Measurements from ENCODE around the gene NSD1.

NSD1 gene

GRCh38 chr5:177185993-177186392, 52.4 kb downstream of the NSD1 start:
- H3K9me3 ChIP-seq (ENCODE audit: control insufficient read depth, low read length): no peaks in the 10 kb centered on the region
- peaks cover 14% of the 10 kb centered on the region for H3K4me1 ChIP-seq (ENCODE audit: control insufficient read depth, insufficient read depth, low read length)
- peaks cover 10% of the 10 kb centered on the region for H3K36me3 ChIP-seq (ENCODE audit: control insufficient read depth, insufficient read depth, low read length, severe bottlenecking)
- H3K27me3 ChIP-seq (replicated peaks; ENCODE audit: control insufficient read depth, insufficient read depth, low read length): no peaks in the 10 kb centered on the region
- no peak overlapping the region for H3K9ac ChIP-seq (ENCODE audit: low read length)
- no peak overlapping the region for H3K4me3 ChIP-seq (ENCODE audit: low read length)
- DNase-seq (ENCODE audit: low read depth): no peak

- no peak for DNase-seq (ENCODE audit: low read depth)
- Histone ChIP-seq H3K4me3 (ENCODE audit: low read length) (no peak overlapping the region), H3K36me3 (ENCODE audit: control insufficient read depth, insufficient read depth, low read length, severe bottlenecking) (peaks cover 8% of the 10 kb centered on the region), H3K9me3 (ENCODE audit: control insufficient read depth, low read length) (no peaks in the 10 kb centered on the region), H3K4me1 (ENCODE audit: control insufficient read depth, insufficient read depth, low read length) (peaks cover 14% of the 10 kb centered on the region), H3K9ac (ENCODE audit: low read length) (no peak overlapping the region), H3K27me3 (replicated peaks; ENCODE audit: control insufficient read depth, insufficient read depth, low read length) (no peaks in the 10 kb centered on the region)
Observed at GRCh38 chr5:177186645-177187044, 53.1 kb downstream of the NSD1 start.

- no peak for DNase-seq (ENCODE audit: low read depth)
- no peaks in the 10 kb centered on the region for H3K27me3 ChIP-seq (replicated peaks; ENCODE audit: control insufficient read depth, insufficient read depth, low read length)
Observed at GRCh38 chr5:177188775-177189174, 55.2 kb downstream of the NSD1 start.

GRCh38 chr5:177189416-177189815, 55.8 kb downstream of the NSD1 start:
- no peak overlapping the region for H3K9ac ChIP-seq (ENCODE audit: low read length)
- H3K36me3 ChIP-seq (ENCODE audit: control insufficient read depth, insufficient read depth, low read length, severe bottlenecking): peaks cover 12% of the 10 kb centered on the region
- H3K4me3 ChIP-seq (ENCODE audit: low read length): no peak overlapping the region
- H3K4me1 ChIP-seq (ENCODE audit: control insufficient read depth, insufficient read depth, low read length): peaks cover 14% of the 10 kb centered on the region
- no peak for DNase-seq (ENCODE audit: low read depth)
- H3K27me3 ChIP-seq (replicated peaks; ENCODE audit: control insufficient read depth, insufficient read depth, low read length): no peaks in the 10 kb centered on the region
- H3K9me3 ChIP-seq (ENCODE audit: control insufficient read depth, low read length): no peaks in the 10 kb centered on the region

More at GRCh38 chr5:177188775-177189174, 55.2 kb downstream of the NSD1 start:
- Histone ChIP-seq H3K9me3 (ENCODE audit: control insufficient read depth, low read length) (no peaks in the 10 kb centered on the region), H3K4me1 (ENCODE audit: control insufficient read depth, insufficient read depth, low read length) (peaks cover 14% of the 10 kb centered on the region), H3K36me3 (ENCODE audit: control insufficient read depth, insufficient read depth, low read length, severe bottlenecking) (peaks cover 11% of the 10 kb centered on the region), H3K4me3 (ENCODE audit: low read length) (no peak overlapping the region), H3K9ac (ENCODE audit: low read length) (no peak overlapping the region)

GRCh38 chr5:177189965-177190364, 56.4 kb downstream of the NSD1 start:
- Histone ChIP-seq H3K36me3 (ENCODE audit: control insufficient read depth, insufficient read depth, low read length, severe bottlenecking) (peaks cover 12% of the 10 kb centered on the region), H3K4me1 (ENCODE audit: control insufficient read depth, insufficient read depth, low read length) (peaks cover 16% of the 10 kb centered on the region), H3K27me3 (replicated peaks; ENCODE audit: control insufficient read depth, insufficient read depth, low read length) (no peaks in the 10 kb centered on the region), H3K9me3 (ENCODE audit: control insufficient read depth, low read length) (no peaks in the 10 kb centered on the region), H3K9ac (ENCODE audit: low read length) (no peak overlapping the region), H3K4me3 (ENCODE audit: low read length) (no peak overlapping the region)
- no peak for DNase-seq (ENCODE audit: low read depth)

GRCh38 chr5:177194268-177194667, 60.7 kb downstream of the NSD1 start:
- H3K36me3 ChIP-seq (ENCODE audit: control insufficient read depth, insufficient read depth, low read length, severe bottlenecking): peaks cover 37% of the 10 kb centered on the region
- H3K4me1 ChIP-seq (ENCODE audit: control insufficient read depth, insufficient read depth, low read length): peaks cover 5% of the 10 kb centered on the region
- H3K9me3 ChIP-seq (ENCODE audit: control insufficient read depth, low read length): no peaks in the 10 kb centered on the region
- no peak overlapping the region for H3K4me3 ChIP-seq (ENCODE audit: low read length)
- H3K9ac ChIP-seq (ENCODE audit: low read length): no peak overlapping the region
- H3K27me3 ChIP-seq (replicated peaks; ENCODE audit: control insufficient read depth, insufficient read depth, low read length): no peaks in the 10 kb centered on the region
- peak; percentile 78 for DNase-seq (ENCODE audit: low read depth)

GRCh38 chr5:177195307-177195952, 61.9 kb downstream of the NSD1 start:
- no peaks in the 10 kb centered on the region for H3K9me3 ChIP-seq (ENCODE audit: control insufficient read depth, low read length)
- no peak for DNase-seq (ENCODE audit: low read depth)
- no peak overlapping the region for H3K4me3 ChIP-seq (ENCODE audit: low read length)
- no peaks in the 10 kb centered on the region for H3K27me3 ChIP-seq (replicated peaks; ENCODE audit: control insufficient read depth, insufficient read depth, low read length)
- peaks cover 2% of the 10 kb centered on the region for H3K4me1 ChIP-seq (ENCODE audit: control insufficient read depth, insufficient read depth, low read length)
- H3K9ac ChIP-seq (ENCODE audit: low read length): no peak overlapping the region
- H3K36me3 ChIP-seq (ENCODE audit: control insufficient read depth, insufficient read depth, low read length, severe bottlenecking): peaks cover 42% of the 10 kb centered on the region

GRCh38 chr5:177198738-177199137, 65.2 kb downstream of the NSD1 start:
- H3K4me1 ChIP-seq (ENCODE audit: control insufficient read depth, insufficient read depth, low read length): peaks cover 7% of the 10 kb centered on the region
- H3K36me3 ChIP-seq (ENCODE audit: control insufficient read depth, insufficient read depth, low read length, severe bottlenecking): peaks cover 56% of the 10 kb centered on the region
- H3K27me3 ChIP-seq (replicated peaks; ENCODE audit: control insufficient read depth, insufficient read depth, low read length): no peaks in the 10 kb centered on the region
- H3K9ac ChIP-seq (ENCODE audit: low read length): no peak overlapping the region
- H3K9me3 ChIP-seq (ENCODE audit: control insufficient read depth, low read length): no peaks in the 10 kb centered on the region
- DNase-seq (ENCODE audit: low read depth): no peak
- no peak overlapping the region for H3K4me3 ChIP-seq (ENCODE audit: low read length)

GRCh38 chr5:177204281-177204680, 70.7 kb downstream of the NSD1 start:
- DNase-seq (ENCODE audit: low read depth): no peak

GRCh38 chr5:177209610-177210009, 76.0 kb downstream of the NSD1 start:
- H3K27me3 ChIP-seq (replicated peaks; ENCODE audit: control insufficient read depth, insufficient read depth, low read length): no peaks in the 10 kb centered on the region
- H3K9me3 ChIP-seq (ENCODE audit: control insufficient read depth, low read length): no peaks in the 10 kb centered on the region
- H3K9ac ChIP-seq (ENCODE audit: low read length): no peak overlapping the region
- peaks cover 37% of the 10 kb centered on the region for H3K36me3 ChIP-seq (ENCODE audit: control insufficient read depth, insufficient read depth, low read length, severe bottlenecking)
- H3K4me3 ChIP-seq (ENCODE audit: low read length): no peak overlapping the region
- no peak for DNase-seq (ENCODE audit: low read depth)
- peaks cover 12% of the 10 kb centered on the region for H3K4me1 ChIP-seq (ENCODE audit: control insufficient read depth, insufficient read depth, low read length)

More at GRCh38 chr5:177204281-177204680, 70.7 kb downstream of the NSD1 start:
- Histone ChIP-seq H3K4me1 (ENCODE audit: control insufficient read depth, insufficient read depth, low read length) (peaks cover 8% of the 10 kb centered on the region), H3K9ac (ENCODE audit: low read length) (no peak overlapping the region), H3K4me3 (ENCODE audit: low read length) (no peak overlapping the region), H3K36me3 (ENCODE audit: control insufficient read depth, insufficient read depth, low read length, severe bottlenecking) (peaks cover 37% of the 10 kb centered on the region), H3K27me3 (replicated peaks; ENCODE audit: control insufficient read depth, insufficient read depth, low read length) (no peaks in the 10 kb centered on the region), H3K9me3 (ENCODE audit: control insufficient read depth, low read length) (no peaks in the 10 kb centered on the region)

- H3K27me3 ChIP-seq (replicated peaks; ENCODE audit: control insufficient read depth, insufficient read depth, low read length): no peaks in the 10 kb centered on the region
Observed at GRCh38 chr5:177212242-177212641, 78.7 kb downstream of the NSD1 start.

GRCh38 chr5:177220576-177220975, 87.0 kb downstream of the NSD1 start:
- H3K4me3 ChIP-seq (ENCODE audit: low read length): no peak overlapping the region
- no peaks in the 10 kb centered on the region for H3K27me3 ChIP-seq (replicated peaks; ENCODE audit: control insufficient read depth, insufficient read depth, low read length)
- H3K36me3 ChIP-seq (ENCODE audit: control insufficient read depth, insufficient read depth, low read length, severe bottlenecking): peaks cover 8% of the 10 kb centered on the region
- no peak overlapping the region for H3K9ac ChIP-seq (ENCODE audit: low read length)
- H3K9me3 ChIP-seq (ENCODE audit: control insufficient read depth, low read length): no peaks in the 10 kb centered on the region
- no peaks in the 10 kb centered on the region for H3K4me1 ChIP-seq (ENCODE audit: control insufficient read depth, insufficient read depth, low read length)
- DNase-seq (ENCODE audit: low read depth): no peak

More at GRCh38 chr5:177212242-177212641, 78.7 kb downstream of the NSD1 start:
- no peak for DNase-seq (ENCODE audit: low read depth)
- Histone ChIP-seq H3K36me3 (ENCODE audit: control insufficient read depth, insufficient read depth, low read length, severe bottlenecking) (peaks cover 31% of the 10 kb centered on the region), H3K9ac (ENCODE audit: low read length) (no peak overlapping the region), H3K9me3 (ENCODE audit: control insufficient read depth, low read length) (no peaks in the 10 kb centered on the region), H3K4me3 (ENCODE audit: low read length) (no peak overlapping the region), H3K4me1 (ENCODE audit: control insufficient read depth, insufficient read depth, low read length) (peaks cover 12% of the 10 kb centered on the region)

Measured in adipocyte (in vitro differentiated cells).